Muscle layer of colon (tissue), 2 donors: ENCODE data around the gene CLCNKA.

ENCODE experiments used
- H3K27ac ChIP-seq: one replicate; pipeline ENCODE4 v1.7.0; 2013; ENCODE audit warnings: low read depth, mild to moderate bottlenecking, low read length, moderate library complexity
- H3K27me3 ChIP-seq, 2 donors: one replicate each; pipeline ENCODE4 v1.7.0; 2013; ENCODE audit warnings: low read length in 2 of 2, mild to moderate bottlenecking in 2 of 2; ENCODE audit not compliant: insufficient read depth in 2 of 2, control insufficient read depth in 1 of 2
- H3K36me3 ChIP-seq: one replicate; pipeline ENCODE4 v1.7.0; 2013; ENCODE audit warnings: mild to moderate bottlenecking, low read length; ENCODE audit not compliant: insufficient read depth
- H3K4me1 ChIP-seq: one replicate; pipeline ENCODE4 v1.7.0; 2013; ENCODE audit warnings: mild to moderate bottlenecking, low read length; ENCODE audit not compliant: insufficient read depth
- H3K4me3 ChIP-seq, 2 donors: one replicate each; pipeline ENCODE4 v1.7.0; 2013; ENCODE audit warnings: low read length in 2 of 2, low read depth in 1 of 2, mild to moderate bottlenecking in 1 of 2, moderate library complexity in 1 of 2
- H3K9ac ChIP-seq: one replicate; pipeline ENCODE4 v1.7.0; 2013; ENCODE audit warnings: low read length
- H3K9me3 ChIP-seq: one replicate; pipeline ENCODE4 v1.7.0; 2013; ENCODE audit warnings: mild to moderate bottlenecking, low read length
- donor health status: abdominal sarcoma.
- donor health status: Adenocarcinoma of cecum.

Gene CLCNKA

DNA sequence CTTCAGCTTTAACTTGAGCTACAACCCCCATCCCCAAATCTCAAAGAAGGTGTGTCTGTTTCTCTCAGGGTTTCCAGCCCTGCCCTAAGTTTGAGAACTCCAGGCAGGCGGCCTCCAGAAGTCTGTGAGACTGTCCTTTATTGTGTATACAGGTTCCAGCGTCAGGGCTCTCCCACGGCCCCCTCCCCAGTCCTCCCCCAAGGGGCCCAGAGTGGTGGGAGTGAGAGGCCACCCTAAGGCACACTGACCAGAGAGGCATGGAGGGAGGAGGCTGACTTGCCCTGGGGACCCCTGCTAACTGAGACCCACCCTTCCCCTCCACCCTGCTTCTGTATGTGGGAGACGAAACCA is 8.0 kb upstream of the CLCNKA start:
- Histone ChIP-seq H3K4me3 (no peak overlapping the region), H3K27me3 (no peaks in the 10 kb centered on the region), H3K9me3 (no peaks in the 10 kb centered on the region), H3K4me1 (peaks cover 58% of the 10 kb centered on the region), H3K36me3 (no peaks in the 10 kb centered on the region), H3K27ac (peak overlapping the region; percentile 91), H3K9ac (peak overlapping the region; percentile 77)

DNA sequence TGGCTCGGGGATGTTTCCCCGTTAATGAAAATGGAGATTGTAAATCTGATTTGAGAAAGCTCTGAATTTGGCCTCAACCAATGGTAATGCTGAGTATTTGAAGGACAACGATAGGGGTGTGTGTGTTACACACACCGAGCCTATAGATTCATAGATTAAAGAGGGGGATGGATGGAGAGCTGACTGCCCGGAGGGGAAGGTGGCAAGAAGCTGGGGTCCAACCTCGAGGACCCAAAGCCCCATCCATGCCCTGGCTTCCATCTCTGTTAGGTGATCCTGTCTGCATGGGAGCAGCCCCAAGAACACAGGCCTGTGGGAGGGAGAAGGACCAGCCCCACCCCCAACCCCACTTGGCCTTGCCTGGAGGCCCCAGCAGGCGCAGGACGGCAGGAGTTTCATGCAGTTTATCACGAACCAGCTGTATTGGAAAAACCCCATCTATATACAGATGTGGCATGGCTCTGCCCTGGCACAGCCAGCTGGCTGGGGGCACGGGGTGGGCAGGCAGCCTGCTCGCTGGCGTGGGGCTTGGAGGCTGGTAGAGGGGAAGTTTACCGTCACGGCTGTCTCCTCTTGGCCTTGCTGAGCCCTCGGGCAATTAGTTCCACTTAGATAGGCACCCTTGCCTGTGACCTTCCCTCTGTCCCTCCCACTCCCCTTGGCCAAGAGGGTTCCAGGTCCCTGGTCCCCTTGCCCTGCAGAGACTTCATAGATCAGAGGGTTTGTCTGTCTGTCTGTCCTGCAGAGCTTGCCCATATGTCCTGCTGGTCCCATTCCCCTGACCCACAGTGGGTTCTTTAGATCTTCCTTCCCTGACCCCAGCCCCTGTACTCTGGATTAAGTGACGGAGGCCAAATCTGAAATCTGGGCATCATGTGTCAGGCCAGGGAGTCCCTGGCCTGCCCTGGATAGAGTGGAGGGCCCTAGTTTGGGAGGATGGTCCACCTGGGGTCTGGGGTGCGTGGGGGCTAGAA is 7.0 kb upstream of the CLCNKA start:
- H3K4me3 ChIP-seq, result peak overlapping the region; percentile 25 to 28
- no peaks in the 10 kb centered on the region for H3K27me3 ChIP-seq
- H3K9me3 ChIP-seq, result no peaks in the 10 kb centered on the region
- H3K27ac ChIP-seq, result peak overlapping the region; percentile 91
- H3K9ac ChIP-seq, result peak overlapping the region; percentile 77
- H3K4me1 ChIP-seq, result peaks cover 65% of the 10 kb centered on the region
- no peaks in the 10 kb centered on the region for H3K36me3 ChIP-seq

DNA sequence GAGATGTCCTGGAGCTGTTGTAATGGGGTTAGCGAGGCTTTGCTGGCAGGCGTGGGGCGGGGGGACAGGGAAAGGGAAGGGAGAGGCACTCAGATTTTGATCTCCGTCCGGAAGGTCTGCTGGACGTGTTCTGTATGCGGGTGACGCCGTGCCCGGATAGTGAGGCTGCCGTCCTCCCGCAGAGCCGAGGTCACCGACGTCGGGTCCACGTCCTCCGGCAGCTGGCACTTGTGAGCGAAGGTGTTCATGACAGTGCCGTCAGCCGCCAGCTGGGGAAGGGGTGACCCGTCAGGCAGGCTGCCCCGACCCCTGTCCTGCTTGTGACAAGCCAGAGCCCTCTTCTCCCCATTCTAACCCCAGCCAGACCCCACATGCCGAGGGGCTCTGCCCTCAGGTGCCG is 6.3 kb upstream of the CLCNKA start:
- Histone ChIP-seq H3K27ac (peak overlapping the region; percentile 91), H3K4me1 (peaks cover 72% of the 10 kb centered on the region), H3K9me3 (no peaks in the 10 kb centered on the region), H3K4me3 (peak overlapping the region; percentile 28 to 66), H3K9ac (peak overlapping the region; percentile 77), H3K27me3 (no peaks in the 10 kb centered on the region), H3K36me3 (no peaks in the 10 kb centered on the region)

DNA sequence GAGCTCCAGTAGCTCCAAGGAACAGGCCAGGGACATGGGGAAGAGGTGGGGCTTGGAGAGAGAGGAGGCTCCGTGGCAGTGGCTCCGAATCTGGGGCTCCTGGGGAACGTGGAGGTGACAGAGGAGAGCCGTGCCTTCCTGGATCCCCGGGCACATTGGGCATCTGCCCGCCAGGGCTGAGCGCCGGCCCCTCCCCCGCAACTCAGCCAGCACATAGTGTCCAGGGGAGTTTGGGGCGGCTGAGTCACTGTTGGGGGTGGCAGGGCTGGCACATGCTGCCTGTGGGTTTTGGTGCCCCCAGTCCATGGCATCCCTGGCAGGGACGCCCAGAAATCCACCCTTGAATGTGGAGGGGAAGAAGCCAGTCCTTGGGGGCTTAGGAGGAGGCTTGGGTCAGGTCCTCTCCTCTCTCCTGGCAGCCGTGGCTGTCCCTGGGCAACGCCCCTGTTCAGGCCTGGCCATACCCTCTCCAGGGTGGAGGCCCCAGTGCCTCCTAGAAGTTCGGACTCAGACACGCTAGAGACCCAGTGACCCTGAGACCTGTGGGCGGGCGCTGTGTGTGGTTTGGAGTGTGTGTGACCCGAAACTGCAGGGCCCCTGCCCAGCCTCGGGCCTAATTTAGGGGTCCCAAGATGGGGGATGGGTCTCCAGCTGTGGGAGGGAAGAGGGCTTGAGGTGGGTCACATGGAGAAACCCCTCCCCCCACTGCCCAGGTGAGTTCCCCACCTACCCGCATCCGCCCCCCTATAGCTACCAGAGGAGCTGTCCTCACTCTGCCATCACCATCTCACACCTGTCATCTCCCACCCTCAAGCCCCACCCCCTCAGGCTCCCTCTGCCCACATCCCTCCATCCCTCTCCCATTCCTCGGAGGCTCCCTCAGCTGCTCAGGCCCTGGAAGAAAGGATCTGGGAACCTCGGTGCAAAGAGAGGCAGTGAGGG is 5.6 kb upstream of the CLCNKA start:
- Histone ChIP-seq H3K9me3 (no peaks in the 10 kb centered on the region), H3K4me3 (peak overlapping the region; percentile 53 to 66), H3K27ac (peak overlapping the region; percentile 91), H3K4me1 (peaks cover 75% of the 10 kb centered on the region), H3K36me3 (no peaks in the 10 kb centered on the region), H3K9ac (peak overlapping the region; percentile 96), H3K27me3 (no peaks in the 10 kb centered on the region)

DNA sequence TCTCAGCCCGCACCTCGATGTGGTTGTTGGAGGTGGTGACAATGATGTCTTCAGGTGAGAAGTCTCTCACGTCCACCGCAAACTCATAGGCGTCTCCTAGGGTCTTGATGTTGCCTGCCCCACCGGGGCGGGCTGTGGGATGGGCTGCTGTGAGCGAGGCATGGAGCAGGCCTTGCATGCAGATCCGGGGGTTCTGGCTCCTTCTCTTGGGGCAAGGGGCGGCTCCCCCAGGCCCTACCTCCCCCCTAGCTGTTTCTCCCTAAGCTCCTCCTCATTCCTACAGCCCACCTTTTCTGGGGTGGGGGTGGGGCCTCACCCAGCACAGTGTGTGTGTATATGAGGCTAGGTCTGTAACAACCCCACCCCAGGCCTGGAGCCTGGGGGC is 4.8 kb upstream of the CLCNKA start:
- H3K9me3 ChIP-seq, result no peaks in the 10 kb centered on the region
- no peaks in the 10 kb centered on the region for H3K27me3 ChIP-seq
- peak overlapping the region; percentile 96 for H3K9ac ChIP-seq
- peak overlapping the region; percentile 53 to 66 for H3K4me3 ChIP-seq
- H3K4me1 ChIP-seq, result peaks cover 82% of the 10 kb centered on the region
- no peaks in the 10 kb centered on the region for H3K36me3 ChIP-seq
- peak overlapping the region; percentile 91 for H3K27ac ChIP-seq

DNA sequence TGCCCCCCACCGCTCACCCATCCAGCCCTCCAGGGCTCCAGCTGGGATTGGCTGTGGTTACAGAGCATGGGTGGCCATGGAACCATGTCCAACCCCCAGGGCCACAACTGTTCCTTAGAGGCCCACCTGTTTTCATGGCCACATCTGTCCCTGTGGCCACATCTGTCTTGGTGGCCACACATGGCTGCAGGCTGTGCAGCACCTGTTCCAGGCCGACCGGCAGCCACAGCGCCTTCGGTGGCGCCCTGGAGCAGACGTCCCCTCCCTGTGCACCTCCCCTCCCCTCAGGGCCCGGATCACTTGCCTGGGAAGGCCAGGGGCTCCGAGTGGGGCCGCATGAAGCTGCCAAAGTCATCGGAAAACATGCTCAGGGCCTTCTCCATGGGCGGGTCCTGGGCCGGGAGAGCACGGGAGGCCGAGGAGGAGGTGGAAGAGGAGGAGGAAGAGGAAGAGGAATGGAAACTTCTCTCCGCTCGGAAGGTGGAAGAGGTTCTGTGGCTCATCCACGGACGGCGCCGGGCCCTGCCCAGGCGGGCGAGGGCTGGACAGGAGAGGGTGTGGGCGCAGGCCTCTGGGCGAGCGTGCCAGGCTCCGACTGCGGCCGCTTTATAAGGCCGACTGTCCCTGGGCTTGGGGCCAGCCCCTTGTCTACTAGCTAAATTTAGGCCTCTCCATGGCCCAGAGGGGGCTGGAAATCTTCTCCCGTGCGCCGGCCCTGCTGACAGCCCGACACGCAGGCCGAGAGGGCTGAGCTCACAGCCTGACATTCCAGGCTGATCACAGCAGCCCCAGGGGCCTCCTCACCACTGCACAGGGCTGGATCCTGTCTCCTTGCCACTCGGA is 4.2 kb upstream of the CLCNKA start, which contains the start of gene HSPB7:
HSPB7 (minus strand) TSS at position 583 of the 843 bp plus-strand sequence; CDS start at position 503, 80 bp downstream.
- peak within 1 kb of the TSS; percentile 53 to 66 for H3K4me3 ChIP-seq
- peak within 1 kb of the TSS; percentile 91 for H3K27ac ChIP-seq
- H3K36me3 ChIP-seq, result no peaks in the 10 kb centered on the region
- no peaks in the 10 kb centered on the region for H3K27me3 ChIP-seq
- H3K9me3 ChIP-seq, result no peaks in the 10 kb centered on the region
- peaks cover 80% of the 10 kb centered on the region for H3K4me1 ChIP-seq
- peak within 1 kb of the TSS; percentile 96 for H3K9ac ChIP-seq

DNA sequence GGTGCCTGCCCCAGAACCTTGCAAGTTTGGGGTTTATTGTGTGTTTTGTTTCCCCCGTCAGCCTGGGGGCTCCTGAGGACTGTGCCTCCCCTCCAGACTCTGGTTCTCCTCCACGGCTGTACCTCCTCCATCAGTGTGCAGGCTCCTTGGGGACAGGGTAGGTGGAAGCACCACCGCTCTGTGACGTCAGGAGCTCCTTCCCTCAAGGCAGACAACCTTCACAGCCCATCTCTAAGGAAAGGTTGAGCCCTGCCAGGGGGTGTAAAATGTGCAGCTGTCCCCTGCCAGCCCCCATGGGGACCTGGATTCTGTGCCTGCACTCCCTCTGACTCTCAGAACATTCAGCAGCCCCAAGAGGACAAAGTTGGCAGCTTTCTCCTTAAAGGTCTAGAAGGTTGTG is 3.5 kb upstream of the CLCNKA start:
- no peaks in the 10 kb centered on the region for H3K27me3 ChIP-seq
- H3K9me3 ChIP-seq, result no peaks in the 10 kb centered on the region
- H3K36me3 ChIP-seq, result no peaks in the 10 kb centered on the region
- peak overlapping the region; percentile 86 for H3K9ac ChIP-seq
- peak overlapping the region; percentile 91 for H3K27ac ChIP-seq
- peak overlapping the region; percentile 4 to 20 for H3K4me3 ChIP-seq
- H3K4me1 ChIP-seq, result peaks cover 76% of the 10 kb centered on the region

DNA sequence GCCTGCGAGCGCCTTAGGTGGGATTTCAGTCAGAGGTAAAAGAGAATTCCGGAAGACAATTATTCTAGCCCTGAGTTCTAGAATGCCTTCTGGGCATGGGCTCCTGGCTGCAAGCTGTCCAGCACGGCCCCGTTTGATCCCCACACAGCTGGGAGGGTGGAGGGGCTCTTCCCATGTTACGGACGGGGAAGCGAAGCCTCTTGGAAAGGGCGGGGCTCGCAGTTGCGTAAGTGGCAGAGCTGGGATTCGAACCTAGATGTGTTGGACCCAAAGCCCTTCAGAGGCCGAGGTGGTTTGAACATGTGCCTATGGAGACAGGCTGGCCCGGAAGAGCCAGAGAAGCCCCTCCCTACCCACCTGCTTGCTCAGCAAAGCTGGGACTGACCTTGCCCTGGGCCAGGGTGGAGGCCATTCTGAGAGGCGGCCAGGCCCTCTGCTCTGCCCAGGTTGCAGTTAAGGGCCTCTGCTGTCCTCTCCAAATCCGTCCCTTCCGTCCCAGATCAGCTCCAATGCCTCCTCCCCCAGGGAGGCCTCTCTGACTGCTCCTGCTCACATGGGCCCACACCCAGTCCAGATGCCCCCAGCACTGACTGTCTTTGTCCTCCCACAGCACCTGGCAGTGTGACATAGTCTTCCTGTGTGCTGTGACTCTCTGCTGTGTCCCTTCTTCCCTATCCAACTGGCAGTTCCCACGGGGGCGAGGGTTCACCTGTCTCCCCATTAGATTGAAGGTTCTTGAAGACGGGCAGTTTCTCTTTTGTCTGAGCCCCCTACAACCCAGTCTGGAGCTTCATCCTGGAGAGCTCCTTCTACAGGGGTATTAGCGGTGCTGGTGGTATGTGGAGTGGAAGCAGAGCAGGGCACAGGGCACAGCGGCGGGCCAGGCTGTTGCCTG is 2.8 kb upstream of the CLCNKA start:
- H3K9ac ChIP-seq, result peak overlapping the region; percentile 86
- peaks cover 69% of the 10 kb centered on the region for H3K4me1 ChIP-seq
- no peaks in the 10 kb centered on the region for H3K9me3 ChIP-seq
- H3K4me3 ChIP-seq, result peak overlapping the region in 1 of 2 donors; percentile 20
- H3K36me3 ChIP-seq, result no peaks in the 10 kb centered on the region
- H3K27ac ChIP-seq, result peak overlapping the region; percentile 91
- no peaks in the 10 kb centered on the region for H3K27me3 ChIP-seq

DNA sequence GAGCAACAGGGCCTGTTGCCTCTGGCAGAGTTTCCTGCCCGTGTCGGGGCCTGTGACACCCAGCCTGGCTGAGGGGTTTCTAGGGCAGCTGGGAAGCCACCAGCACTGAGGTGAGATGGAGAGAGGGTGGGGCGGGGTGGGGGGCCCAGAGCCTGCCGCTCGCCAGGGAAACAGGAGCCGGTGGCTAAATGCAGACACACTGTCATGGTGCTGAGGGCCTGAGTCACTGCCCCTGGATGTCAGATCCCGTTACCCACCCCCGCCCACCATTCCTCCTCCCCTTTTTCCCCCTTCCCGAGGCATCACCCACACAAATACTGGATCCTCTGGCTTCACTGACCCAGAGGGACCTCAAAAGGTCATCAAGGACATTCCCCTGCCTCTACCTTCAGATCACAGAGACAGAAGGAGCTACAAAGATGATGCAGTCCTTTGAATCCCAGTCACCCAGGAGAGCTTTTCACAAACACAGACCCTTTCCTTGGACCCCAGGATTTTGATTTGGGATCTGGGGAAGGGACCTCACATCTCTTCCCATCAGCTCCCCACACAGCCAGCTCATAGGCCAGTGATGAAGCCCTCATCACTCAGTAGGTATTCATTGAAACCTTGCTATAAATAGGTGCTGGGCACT is 2.1 kb upstream of the CLCNKA start:
- Histone ChIP-seq H3K4me1 (peaks cover 61% of the 10 kb centered on the region), H3K27ac (peak overlapping the region; percentile 91), H3K27me3 (no peaks in the 10 kb centered on the region), H3K4me3 (no peak overlapping the region), H3K9me3 (no peaks in the 10 kb centered on the region), H3K36me3 (no peaks in the 10 kb centered on the region), H3K9ac (peak overlapping the region; percentile 86)

DNA sequence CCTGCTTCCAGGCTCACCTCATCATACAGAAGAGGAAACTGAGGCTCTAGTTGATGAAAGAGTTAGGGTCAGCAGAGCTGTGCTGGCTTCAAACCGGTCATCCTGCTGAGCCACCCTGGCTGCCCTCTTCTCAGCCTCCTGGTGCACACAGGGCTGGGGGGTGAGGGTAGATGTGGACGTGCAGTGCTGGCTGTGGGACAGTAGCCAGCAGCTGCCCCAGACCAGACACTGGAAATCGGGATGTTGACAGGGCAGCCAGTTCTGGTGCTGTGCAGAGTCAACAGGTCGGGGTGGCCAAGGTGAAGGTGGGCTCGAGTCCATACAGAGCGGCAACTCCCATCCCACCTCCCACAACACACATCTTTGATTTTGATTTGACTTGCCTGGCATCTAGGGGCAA is 1.5 kb upstream of the CLCNKA start:
- peaks cover 55% of the 10 kb centered on the region for H3K4me1 ChIP-seq
- H3K27ac ChIP-seq, result peak overlapping the region; percentile 91
- H3K4me3 ChIP-seq, result no peak overlapping the region
- no peaks in the 10 kb centered on the region for H3K27me3 ChIP-seq
- H3K36me3 ChIP-seq, result no peaks in the 10 kb centered on the region
- no peaks in the 10 kb centered on the region for H3K9me3 ChIP-seq
- peak overlapping the region; percentile 83 for H3K9ac ChIP-seq
